H7 (cell line): ENCODE measurements around the gene HEATR1. TPM values are rescaled to one million over a fixed set of nuclear protein-coding genes. Genes with fewer than 3 reads are reported as not detected.
A peak's percentile ranks its signal among the peaks of the same experiment; 100 is the strongest.
"Not testable (repeated sequence)": the region's sequence is repeated elsewhere in the genome, so short reads cannot be mapped to it uniquely, and the experiment has no call there.

Source experiments
- DNase-seq: peaks from one replicate; pipeline ENCODE4 v3.0.0; 2012
- H3K27me3 ChIP-seq: 2 replicates; pipeline ENCODE4 v1.6.0; 2011; ENCODE audit warnings: mild to moderate bottlenecking, low read length; ENCODE audit not compliant: control insufficient read depth, insufficient read depth
- H3K36me3 ChIP-seq: replicated peaks from 2 replicates; pipeline ENCODE4 v1.5.1; 2011; ENCODE audit warnings: low read length; ENCODE audit not compliant: control insufficient read depth, insufficient read depth
- H3K4me3 ChIP-seq: 2 replicates; pipeline ENCODE4 v1.5.1; 2011; ENCODE audit warnings: low read depth, mild to moderate bottlenecking, control low read depth, low read length, moderate library complexity; ENCODE audit not compliant: insufficient read depth
- total RNA-seq: library from RNA; depleted of rRNA; stranded (reverse); fragments of >200 nt; shearing (Covaris generic); gene quantifications from 2 replicates; pipeline ENCODE4 v1.2.3, GENCODE V29; 2014

The HEATR1 gene
- total RNA-seq, 1 experiment from 2014 or later = 71.0 TPM

- Histone ChIP-seq H3K4me3 (no peak overlapping the region), H3K27me3 (no peaks in the 10 kb centered on the region), H3K36me3 (no peaks in the 10 kb centered on the region)
- peak; percentile 61 for DNase-seq
These were observed 4.8 kb upstream of the HEATR1 start for GRCh38 chr1:236608930-236609726.

GRCh38 chr1:236607597-236607996 is 3.3 kb upstream of the HEATR1 start:
- H3K27me3 ChIP-seq, H3K36me3 ChIP-seq, DNase-seq, H3K4me3 ChIP-seq: not testable (repeated sequence)

DNA sequence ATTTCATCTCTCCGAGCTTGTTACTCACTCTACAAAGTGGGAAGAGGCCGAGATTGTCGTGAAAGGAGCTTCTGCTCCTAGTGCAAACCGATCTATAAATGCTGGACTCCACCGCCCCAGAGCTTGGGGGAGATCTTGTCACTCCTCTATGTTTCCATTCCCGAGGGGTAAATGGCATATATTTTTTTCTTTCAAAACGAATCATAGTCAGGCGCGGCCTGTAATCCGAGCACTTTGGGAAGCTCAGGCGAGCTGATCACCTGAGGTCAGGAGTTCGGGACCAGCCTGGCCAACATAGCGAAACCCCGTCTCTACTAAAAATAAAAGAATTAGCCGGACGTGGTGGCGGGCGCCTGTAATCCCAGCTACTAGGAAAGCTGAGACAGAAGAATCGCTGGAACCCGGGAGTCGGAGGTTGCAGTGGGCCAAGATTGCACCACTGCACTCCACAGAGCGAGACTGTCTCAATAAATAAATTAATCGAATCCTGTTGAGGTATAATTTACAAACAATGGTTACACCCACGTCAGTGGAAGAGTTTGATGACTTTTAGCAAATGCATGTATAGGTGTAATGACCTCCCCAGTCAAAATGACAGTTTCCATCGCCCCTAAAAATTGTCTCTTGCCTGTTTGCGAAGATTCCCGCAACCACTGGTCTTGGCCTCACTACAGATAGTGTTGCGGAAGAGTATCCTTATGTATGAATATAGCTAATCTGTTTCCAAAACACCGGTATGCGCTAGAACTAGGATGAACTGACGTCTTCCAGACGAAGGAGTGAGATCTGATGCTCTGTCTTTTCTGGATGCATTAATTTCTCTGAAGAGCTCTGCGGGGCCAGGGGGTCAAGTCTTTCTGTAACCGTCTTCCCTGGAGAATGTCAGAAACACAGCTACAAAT is 840 bp upstream of the HEATR1 start:
- Histone ChIP-seq H3K27me3 (no peaks in the 10 kb centered on the region), H3K4me3 (peak overlapping the region; percentile 89), H3K36me3 (peaks cover 1% of the 10 kb centered on the region; the same call in 1 of the 2 replicates)
- peak; percentile 28 for DNase-seq

GRCh38 chr1:236602171-236602570 is 2.1 kb downstream of the HEATR1 start:
- DNase-seq = no peak
- Histone ChIP-seq H3K27me3 (no peaks in the 10 kb centered on the region), H3K36me3 (peaks cover 6% of the 10 kb centered on the region), H3K4me3 (no peak overlapping the region)

- no peaks in the 10 kb centered on the region for H3K27me3 ChIP-seq
- H3K36me3 ChIP-seq = peaks cover 22% of the 10 kb centered on the region
- H3K4me3 ChIP-seq = no peak overlapping the region
- DNase-seq = no peak
These were observed 13.7 kb downstream of the HEATR1 start for GRCh38 chr1:236590553-236591150.

DNA sequence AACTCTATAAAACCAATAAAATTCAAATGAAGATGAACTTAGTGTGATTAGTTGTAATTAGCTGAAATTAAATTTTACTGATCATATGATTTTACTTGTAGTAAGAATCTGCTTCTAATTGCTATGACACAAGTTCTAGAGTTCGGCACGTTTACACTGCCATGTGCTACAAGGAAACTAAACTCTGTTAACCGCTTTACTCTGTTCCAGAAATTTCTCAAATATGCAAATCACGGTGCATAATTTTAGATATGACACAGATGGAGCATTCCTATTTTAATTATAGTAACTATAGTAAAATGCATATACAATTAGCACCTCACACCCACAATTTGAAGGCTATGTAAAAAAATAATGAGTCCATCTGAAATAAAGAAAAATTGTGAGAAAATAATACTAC is 14.8 kb downstream of the HEATR1 start:
- no peak for DNase-seq
- H3K27me3 ChIP-seq = no peaks in the 10 kb centered on the region
- H3K4me3 ChIP-seq = no peak overlapping the region
- peaks cover 26% of the 10 kb centered on the region for H3K36me3 ChIP-seq

GRCh38 chr1:236581528-236581927 is 22.8 kb downstream of the HEATR1 start:
- Histone ChIP-seq H3K36me3 (peaks cover 13% of the 10 kb centered on the region), H3K4me3 (no peak overlapping the region), H3K27me3 (no peaks in the 10 kb centered on the region)
- no peak for DNase-seq

DNA sequence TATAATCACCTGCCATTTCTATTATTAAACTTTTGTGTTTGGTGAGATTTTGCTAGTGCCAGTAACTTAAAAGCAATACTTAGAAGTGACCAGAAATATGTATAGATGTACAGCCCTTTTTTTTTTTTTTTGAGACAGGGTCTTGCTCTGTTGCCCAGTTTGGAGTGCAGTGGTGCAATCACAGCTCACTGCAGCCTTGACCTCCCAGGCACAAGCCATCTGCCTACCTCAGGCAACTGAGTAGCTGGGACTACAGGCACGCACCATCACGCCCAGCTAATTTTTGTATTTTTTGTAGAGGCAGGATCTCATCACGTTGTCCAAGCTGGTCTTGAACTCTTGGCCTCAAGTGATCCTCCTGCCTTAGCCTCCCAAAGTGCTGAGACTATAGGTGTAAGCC is 23.9 kb downstream of the HEATR1 start:
- not testable (repeated sequence) for H3K27me3 ChIP-seq, DNase-seq, H3K4me3 ChIP-seq
- peaks cover 16% of the 10 kb centered on the region for H3K36me3 ChIP-seq

DNA sequence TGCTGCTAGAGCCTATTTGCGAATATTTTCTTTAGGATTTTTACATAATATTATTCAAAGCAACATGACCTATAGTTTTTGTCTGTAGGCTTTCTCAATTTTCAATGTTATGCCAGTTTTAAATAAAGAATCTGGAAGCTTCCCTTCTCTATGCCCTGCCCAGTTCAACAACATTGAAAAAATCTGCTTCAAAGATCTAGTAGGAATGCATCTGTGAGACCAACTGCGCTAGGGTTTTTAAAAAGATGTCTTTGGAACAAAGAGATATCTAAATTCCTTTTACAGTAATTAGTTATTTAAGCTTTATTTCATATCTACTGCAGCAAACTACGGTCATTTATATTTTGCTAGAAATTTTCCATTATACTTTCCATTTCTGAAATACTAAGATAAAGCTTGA is 25.7 kb downstream of the HEATR1 start:
- Histone ChIP-seq H3K4me3 (no peak overlapping the region), H3K27me3 (no peaks in the 10 kb centered on the region), H3K36me3 (peaks cover 15% of the 10 kb centered on the region)
- no peak for DNase-seq

DNA sequence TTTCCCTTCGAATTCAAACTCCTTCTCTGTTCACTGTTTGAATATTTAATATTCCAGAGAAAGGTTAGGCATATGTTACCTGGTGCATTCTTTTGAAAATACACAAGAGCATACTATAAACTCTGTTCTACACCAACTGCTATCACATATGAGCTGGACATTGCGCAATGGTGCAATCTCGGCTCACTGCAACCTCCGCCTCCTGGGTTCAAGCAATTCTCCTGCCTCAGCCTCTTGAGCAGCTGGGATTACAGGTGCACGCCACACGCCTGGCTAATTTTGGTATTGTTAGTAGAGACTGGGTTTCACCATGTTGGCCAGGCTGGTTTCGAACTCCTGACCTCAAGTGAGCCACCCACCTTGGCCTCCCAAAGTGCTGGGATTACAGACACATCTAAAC is 27.3 kb downstream of the HEATR1 start:
- H3K27me3 ChIP-seq, DNase-seq, H3K4me3 ChIP-seq: not testable (repeated sequence)
- peaks cover 19% of the 10 kb centered on the region for H3K36me3 ChIP-seq

DNA sequence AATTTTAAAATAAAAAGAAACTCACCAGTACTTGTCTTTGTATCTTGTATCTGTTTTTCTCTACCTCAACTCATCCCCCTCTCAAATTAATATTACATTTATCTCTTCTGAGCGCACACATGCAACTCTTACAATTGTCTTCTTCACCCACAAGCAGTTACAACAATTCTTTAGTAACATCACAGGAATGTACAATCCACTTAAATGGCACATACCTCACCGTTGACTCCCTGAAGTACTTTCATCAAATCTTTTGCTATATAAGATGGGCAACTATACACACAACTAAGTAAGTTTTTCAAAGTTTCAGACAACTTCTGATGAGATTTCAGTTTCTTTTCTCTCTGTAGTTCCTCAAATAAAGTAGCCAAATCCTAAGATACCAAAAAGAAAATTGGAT is 28.3 kb downstream of the HEATR1 start:
- Histone ChIP-seq H3K36me3 (peaks cover 21% of the 10 kb centered on the region), H3K27me3 (no peaks in the 10 kb centered on the region), H3K4me3 (no peak overlapping the region)
- no peak for DNase-seq

DNA sequence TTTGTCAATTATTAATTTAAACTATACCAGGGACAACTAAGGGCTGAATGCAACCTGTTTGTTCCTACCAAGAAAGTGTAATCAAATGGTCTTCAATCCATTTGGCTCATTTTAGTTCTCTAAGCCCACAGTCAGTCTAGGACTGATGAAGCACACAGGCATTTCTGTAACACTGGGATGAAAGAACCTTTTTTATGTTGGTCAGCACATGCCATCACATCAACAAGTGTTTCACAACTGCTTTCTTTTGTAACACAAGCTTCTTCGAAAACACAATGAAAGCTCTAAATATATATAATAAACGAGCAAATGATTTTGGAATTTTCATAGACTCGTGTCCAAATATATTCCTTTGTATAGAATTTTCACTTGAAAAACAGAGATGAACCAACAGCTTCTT is 28.8 kb downstream of the HEATR1 start:
- DNase-seq = no peak
- Histone ChIP-seq H3K36me3 (peaks cover 21% of the 10 kb centered on the region), H3K4me3 (no peak overlapping the region)

DNA sequence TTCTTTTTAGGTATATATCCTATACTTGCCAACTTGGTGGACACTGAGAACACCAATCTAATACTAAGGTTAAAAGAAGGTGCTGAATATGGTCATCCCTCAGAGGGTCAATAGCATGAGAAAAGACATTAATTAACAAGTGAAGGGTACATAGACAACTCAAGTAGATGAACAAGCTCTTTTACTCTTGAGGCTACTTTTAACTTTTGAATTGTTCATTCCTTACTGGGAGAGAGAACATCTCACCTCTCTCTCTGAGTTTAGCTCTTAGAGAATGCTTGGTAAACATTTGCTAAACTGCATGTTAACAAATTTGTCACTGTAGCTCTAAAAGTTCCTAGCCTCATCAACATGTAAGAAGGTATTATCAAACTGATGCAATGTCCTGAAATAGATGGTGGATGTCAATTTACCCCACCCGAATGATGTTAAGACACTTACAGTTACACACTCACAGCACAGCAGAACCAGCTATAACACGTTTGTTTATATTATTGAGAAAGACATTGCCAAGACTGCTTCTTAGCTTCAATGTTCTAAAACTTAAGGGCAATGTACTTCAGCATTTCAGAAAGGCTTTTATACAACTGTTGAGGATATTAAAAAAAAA is 35.9 kb downstream of the HEATR1 start:
- H3K4me3 ChIP-seq = no peak overlapping the region
- DNase-seq = no peak
- H3K36me3 ChIP-seq = peaks cover 45% of the 10 kb centered on the region
- no peaks in the 10 kb centered on the region for H3K27me3 ChIP-seq

More for the DNA sequence above, 28.8 kb downstream of the HEATR1 start:
- H3K27me3 ChIP-seq = no peaks in the 10 kb centered on the region

DNA sequence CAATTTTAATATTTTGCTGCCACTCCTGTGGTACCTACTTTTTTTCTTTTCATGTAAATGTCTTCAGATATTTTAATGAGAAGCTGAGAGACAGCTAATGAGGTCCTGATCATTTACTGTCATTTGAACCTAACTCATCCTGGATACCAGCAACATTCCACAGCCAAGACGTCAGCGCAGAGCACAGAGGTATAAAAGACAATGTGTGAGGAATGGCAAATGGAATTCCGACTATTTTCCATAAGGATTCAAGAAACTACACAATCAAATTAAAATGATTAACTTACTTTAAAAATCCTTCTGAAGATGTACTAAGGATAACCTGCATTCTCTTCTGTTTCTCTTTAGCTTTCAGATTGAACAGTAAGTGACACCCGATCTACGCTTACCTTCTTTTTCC is 38.8 kb downstream of the HEATR1 start:
- Histone ChIP-seq H3K36me3 (peaks cover 38% of the 10 kb centered on the region), H3K4me3 (no peak overlapping the region), H3K27me3 (no peaks in the 10 kb centered on the region)
- DNase-seq = no peak
